Fibroblast of gingiva (primary cell): Measurements from ENCODE around the gene QDPR.

ENCODE experiments used
- DNase-seq: peaks from one replicate; pipeline ENCODE4 v3.0.0-alpha.2; 2011; ENCODE audit warnings: low read depth

QDPR gene

DNA sequence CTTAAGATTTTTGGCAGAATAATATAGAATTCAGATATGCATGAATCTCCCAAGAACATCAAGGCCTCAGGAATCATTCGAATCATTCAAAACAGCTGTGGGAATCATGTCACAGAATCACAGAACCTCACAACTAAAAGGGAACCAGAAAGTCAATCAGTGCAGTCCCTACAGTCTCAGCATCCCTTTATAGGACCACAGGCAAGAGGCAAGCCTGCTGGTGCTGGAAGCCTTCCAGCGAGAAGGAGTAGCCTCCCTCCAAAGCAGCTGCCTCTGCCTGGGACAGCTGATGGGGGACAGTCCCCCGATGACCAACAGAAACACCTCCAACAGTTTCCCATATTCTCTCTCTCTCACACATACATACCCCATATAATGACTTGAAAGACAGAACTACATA is 20.7 kb downstream of the QDPR start:
- DNase-seq: no peak

DNA sequence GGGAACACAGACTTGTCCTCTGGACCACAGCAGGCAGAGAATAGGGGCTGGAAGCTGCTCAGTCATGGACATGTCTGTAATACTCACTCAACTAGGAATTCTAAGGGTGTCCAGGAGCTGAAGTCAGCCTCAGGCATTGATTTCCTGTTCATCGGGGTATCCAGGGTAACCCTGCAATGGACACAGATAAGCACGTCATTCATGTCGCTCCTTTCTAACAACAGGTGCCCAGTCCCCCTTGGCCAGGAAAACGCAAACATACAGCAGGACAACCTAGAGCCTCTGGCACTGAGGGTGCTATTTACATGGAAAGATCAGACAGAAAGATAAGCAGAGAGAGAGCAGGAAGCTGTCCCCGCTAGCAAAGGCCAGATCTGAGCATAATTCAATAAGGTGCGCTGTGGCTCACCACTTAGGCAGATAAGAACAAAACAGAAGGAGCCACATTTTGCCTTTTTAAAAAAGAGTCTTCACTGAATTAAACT is 21.3 kb downstream of the QDPR start:
- no peak for DNase-seq

GRCh38 chr4:17489721-17490120 is 22.2 kb downstream of the QDPR start:
- DNase-seq: no peak

- DNase-seq: no peak
These were observed 22.8 kb downstream of the QDPR start for GRCh38 chr4:17489123-17489522.

DNA sequence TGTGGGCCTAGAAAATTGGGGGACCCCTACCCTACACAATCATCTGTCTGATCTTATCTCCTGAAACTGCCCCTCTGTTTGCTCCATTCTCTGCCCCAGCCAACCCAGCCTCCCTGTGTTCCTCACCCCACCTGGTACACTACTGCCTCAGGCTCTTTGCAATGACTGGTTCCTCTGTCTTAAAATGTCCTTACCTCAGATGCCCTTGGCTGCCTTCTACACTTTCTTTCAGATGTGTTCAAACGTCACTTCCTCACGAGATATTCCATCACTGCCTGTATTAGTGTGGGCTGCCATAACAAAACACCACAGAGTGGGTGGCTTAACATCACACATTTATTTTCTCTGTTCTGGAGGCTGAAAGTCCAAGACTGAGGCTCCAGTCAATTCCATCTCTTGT is 29.2 kb downstream of the QDPR start:
- DNase-seq: no peak

- no peak for DNase-seq
These were observed 30.9 kb downstream of the QDPR start for GRCh38 chr4:17480955-17481354.

GRCh38 chr4:17480210-17480927 is 31.5 kb downstream of the QDPR start:
- no peak for DNase-seq

- no peak for DNase-seq
These were observed 34.0 kb downstream of the QDPR start for GRCh38 chr4:17477774-17478472.

DNA sequence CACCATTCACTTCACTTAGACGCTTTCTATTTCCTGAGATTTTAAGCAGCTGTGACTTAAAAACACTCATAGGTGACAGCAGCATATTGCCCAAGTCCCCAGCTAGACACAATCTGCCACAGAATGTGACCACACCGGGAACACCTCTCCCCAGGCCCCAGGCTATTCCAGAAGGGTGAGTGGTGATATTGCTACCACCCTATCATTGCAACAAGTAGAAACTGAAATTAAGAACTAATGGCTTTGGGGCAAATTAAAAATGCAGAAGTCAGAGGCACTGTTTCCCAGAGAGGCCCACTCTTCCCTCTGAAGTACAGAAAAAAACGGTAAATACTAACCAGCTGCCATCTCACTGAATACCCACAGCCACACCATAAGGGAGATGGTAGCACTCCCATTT is 35.0 kb downstream of the QDPR start:
- DNase-seq: no peak

DNA sequence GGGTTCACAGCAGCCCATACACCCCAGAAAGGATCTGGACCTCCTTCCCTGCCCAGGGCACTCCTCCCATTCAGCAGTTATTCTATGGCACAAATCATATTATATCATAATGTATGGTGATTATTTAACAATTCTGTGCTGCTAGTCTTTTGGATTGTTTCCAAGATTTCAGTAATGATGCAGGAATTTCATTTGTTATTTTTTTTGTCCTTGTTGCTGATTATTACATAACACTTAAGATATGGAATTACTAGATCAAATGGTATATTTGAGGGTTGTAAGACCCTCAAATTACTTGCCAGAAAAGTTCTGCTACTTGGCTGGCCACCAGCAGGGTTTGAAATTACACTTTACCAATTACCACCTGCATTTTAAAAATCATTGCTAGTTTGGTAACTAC is 36.4 kb downstream of the QDPR start:
- no peak for DNase-seq

DNA sequence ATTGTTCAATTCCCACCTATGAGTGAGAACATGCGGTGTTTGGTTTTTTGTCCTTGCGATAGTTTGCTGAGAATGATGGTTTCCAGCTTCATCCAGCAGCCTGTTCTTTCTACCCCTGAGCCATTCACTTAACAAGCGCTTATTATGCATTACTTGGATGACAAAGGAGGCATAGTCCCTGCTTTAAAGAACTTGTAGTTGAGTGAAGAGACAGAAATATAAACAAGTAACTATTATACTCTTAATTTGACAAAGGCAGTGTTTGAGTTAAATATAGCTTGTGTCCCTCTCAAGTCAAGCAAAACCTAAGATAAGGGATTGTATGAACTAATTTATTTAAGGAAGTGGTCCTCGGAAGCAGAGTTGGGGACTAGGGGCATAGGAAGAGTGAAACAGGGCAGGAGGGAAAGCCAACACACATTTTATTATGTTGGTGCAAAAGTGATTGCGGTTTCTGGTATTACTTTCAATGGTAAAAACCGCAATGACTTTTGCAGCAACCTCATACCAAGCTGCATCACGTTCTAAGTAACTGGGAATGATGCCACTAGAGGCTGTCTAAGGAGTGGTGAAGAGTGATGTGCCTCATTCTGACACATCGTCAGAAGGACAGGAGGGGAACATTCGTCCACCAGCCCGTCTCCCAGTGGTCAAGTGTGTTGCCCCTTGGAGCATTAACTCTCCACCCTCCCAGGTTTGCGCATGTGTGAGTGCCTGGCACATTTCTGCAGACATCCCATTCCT is 41.8 kb downstream of the QDPR start:
- DNase-seq: no peak

GRCh38 chr4:17468619-17469221 is 43.2 kb downstream of the QDPR start:
- DNase-seq: peak; percentile 44

DNA sequence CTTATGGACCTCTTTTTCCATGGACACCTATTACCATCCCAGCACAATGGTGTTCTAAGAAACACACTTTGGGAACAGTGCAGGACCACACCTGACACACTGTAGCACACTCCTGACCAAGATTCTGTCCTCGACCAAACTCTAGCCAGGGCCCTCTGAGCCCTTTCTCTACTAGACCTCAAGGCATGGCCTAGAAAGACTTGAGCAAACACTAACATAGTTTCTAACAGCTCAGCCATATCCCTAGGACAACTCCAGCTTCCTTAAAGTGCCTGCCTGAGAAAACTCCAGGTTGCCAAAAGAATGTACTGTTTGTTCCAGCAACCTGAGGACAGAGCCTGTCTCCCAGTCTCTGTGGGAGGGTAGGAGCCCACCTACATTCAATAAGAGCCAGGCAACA is 48.3 kb downstream of the QDPR start:
- no peak for DNase-seq

DNA sequence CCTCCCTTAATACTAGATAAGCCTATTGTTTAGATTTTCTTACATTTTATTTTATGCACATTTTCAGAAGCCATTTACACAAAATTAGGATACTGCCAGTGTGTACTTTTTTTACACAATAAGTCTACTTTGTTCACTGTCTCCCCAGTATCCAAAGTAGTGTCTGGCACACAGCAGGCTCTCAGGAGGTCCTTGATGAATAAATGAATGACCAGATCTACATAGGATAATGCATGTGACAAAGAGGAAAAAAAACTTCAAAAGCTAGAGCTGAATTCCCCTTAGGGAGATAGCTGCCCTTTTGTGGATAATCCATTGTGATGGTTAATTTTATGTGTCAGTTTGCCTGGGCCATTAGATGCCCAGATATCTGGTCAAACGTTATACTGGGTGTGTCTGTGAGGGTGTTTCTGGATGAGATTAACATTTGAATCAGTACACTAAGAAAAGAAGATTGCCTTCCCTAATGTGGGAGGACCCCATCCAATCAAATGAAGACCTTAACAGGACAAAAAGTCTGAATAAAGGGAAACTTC is 61.6 kb downstream of the QDPR start:
- no peak for DNase-seq

GRCh38 chr4:17448689-17449088 is 63.2 kb downstream of the QDPR start:
- DNase-seq: peak; percentile 62

DNA sequence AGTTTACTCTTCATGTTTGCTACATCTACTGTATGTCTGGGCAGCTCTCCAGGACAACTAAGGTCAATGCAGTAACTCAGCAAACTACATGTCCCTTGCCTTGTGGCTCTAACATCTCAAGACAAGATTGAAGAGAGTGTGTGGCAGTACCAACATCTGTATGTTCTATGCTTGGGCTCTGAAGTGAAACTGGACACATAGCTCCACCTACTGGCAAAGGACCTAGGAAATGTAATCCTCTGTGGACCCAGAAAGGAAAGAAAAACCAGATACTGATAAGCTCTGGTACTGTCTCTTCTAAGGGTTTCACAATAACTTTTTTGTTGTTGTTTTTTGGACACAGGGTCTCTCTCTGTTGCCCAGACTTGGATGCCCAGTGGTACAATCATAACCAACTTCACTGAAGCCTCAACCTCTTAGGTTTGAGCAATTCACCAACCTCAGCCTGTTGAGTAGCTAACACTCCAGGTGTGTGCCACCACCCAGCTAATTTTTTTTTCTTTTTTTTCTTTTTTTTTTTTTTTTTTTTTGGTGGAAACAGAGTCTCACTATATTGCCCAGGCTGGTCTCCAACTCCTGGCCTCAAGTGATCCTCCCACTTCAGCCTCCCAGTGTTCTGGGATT is 64.1 kb downstream of the QDPR start:
- peak; percentile 74 for DNase-seq

DNA sequence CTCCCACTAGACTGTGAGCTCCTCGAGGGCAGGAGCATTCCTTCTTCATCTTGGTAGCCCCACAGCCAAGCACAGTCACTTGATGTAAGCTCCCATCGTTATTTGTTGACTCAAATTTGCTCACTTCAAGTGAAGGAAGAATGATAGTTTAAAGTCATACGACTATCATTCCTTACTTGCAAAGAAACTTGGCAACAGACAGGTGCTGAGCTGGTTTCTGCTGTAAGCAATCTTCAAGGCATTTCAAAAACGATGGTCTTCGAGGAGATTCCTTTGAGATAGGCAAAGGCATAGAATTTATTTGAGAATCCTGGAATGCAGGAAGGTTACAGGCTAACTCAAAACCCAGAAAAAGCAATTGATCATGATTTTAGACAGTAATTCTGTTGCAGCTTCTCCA is 64.8 kb downstream of the QDPR start:
- peak; percentile 14 for DNase-seq

GRCh38 chr4:17442477-17442876 is 69.4 kb downstream of the QDPR start:
- peak; percentile 33 for DNase-seq

DNA sequence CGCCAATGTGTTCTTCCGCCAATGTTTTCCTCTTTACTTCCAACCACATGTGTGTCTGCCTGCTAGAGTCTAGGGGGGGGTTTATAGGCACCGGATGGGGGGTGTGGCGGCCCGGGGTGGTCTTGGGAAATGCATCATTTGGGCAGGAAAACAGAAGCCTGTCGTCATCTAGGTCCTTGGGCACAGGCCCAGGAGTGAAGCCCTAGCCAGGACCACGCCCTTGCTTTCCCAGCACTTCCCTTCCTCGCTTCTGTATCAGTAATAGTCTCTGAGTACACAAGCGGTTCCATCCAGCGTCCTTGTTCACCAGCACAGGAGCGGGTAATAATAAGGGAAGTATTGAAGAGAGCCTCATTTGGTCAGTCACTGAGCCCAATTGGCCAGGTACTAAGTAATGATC is 74.5 kb downstream of the QDPR start:
- DNase-seq: no peak

DNA sequence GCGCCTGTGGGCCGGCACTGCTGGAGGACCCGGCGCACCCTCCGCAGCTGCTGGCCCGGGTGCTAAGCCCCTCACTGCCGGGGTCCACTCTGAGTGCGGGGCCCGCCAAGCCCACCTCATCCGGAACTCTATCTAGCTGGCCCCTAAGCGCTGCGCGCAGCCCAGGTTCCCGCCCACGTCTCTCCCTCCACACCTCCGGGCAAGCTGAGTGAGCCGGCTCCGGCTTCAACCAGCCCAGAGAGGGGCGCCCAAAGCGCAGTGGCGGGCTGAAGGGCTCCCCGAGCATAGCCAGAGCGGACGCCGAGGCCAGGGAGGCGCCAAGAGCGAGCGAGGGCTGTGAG is 75.2 kb downstream of the QDPR start:
- no peak for DNase-seq
